HG03457 (cell line): ENCODE measurements around the gene KCNT1.

Experiments used
- ATAC-seq: cut with Tn5 transposase; IDR thresholded peaks from one replicate; pipeline ENCODE4 v1.9.1; 2021; ENCODE audit warnings: moderate number of reproducible peaks; ENCODE audit not compliant: unreplicated experiment

Gene KCNT1

GRCh38 chr9:135724186-135724787 is 22.3 kb downstream of the KCNT1 start:
- no peak for ATAC-seq

DNA sequence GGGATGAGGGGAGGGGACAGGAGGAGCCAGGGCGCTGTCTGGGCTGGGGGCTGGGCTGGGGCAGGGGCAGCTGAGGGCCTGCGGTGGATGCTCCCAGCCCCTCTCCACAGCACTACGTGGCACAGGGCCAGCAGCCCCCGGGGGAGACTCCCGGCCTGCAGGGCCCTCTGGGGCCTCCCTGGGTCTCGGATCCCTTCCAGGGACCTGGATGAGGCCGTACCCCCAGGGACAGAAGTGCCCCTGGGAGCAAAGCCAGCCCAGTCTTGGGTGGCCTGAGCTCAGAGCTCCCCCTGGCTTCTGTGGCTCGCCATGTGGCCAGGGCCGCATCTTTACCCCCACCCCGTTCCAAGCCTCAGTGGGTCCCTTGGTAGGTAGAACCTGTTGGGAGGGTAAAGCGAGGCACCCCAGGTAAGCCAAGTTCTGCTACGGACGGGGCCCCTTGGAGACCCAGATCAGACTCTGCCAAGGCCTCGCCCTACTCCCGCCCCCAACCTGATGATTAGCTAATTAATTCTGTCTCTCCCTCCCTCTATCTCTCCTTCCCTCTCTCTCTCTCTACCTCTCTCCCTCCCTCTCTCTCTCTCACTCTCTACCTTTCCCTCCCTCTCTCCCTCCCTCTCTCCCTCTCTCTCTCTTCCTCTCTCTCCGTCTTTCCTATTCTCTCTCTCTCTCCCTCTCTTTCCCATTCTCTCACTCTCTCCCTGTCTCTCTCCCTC is 24.3 kb downstream of the KCNT1 start:
- ATAC-seq, result no peak

DNA sequence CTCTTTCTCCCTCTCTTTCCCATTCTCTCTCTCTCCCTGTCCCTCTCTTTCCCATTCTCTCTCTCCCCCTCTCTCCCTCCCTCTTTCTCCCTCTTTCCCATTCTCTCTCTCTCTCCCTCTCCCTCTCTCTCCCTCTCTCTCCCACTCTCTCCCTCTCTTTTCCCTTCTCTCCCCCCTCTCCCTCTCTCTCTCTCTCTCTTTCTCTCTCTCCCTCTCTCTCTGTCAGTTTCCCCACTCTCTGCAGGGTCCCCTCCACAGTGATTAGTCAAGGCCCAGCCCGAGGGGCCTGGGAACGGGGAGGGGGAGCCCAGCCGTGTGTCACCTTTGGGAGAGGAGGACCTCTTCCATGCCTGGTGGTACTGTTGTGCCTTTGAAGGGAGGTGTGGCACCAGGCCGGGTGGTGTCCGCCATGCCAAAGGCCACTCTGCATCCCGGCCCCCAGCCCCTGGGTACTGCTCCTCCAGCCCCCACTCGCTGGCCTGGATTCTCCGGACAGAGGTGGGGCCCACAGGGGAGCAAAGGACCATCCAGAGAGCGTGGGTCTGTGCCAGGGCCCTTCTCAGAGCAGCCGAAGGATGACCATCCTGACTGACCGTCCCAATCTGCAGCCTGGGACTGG is 25.4 kb downstream of the KCNT1 start:
- ATAC-seq, result no peak

DNA sequence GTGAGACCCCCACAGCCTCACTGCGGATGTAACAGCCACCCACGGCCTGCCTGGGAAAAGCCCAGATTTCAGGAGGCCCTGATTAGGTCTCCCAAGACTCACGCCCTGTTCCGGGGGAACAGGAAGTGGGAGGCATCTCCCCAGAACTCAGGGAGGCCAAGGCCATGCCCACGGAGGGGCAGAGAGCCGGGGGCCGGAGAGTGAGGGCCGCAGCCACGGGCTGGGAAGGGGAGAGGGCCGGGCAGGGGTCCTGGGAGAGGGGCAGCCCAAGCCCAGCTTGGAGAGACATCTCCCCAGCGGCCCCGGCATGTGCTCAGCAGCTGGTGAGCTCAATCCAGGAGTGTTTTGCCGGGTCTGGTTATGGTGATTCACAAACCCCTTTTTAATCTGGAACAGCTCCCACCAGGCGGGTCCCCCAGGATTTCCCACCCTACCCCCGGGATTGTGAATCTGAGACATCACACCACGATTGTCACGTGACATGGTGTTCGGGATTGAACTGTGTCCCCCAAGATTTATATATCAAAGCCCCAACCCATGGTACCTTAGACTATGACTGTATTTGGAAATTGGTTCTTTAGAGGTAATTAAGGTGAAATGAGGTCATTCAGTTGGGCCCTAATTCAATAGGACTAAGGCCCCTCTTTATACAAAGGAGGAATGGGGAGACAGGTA is 26.6 kb downstream of the KCNT1 start:
- ATAC-seq, result no peak

GRCh38 chr9:135729480-135729879 is 27.5 kb downstream of the KCNT1 start:
- no peak for ATAC-seq

GRCh38 chr9:135731454-135731853 is 29.5 kb downstream of the KCNT1 start:
- no peak for ATAC-seq

DNA sequence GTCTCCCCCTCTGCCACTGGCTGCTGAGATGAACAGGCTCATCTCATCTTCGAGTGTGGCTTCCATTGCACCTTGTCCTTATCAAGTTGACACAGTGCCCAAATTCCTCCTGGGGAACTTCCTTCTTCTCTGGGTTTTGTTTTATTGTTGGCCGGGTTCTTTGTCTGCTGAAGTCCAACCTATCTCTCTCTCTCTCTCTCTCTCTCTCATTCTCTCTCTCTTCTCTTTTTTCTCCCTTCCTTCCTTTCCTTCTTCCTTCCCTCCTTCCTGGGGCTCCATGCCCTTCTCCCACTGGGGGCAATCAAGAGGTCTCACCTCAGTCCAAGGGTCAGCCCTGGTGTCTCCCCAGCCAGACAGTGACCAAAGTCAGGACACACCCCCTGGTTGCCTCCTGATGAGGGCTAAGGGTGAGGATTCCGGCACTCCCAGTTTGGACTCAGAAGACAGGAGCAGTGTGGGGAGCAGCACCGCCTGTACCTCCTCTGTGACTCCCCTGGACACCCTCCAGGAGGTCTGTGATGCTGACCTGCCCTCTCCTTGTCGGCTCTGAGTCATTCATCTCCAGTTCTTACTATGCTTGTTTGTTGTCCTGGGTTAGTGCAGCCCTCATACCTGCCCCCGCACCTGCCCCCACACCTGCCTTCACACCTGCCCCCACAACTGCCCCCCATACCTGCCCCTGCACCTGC is 30.7 kb downstream of the KCNT1 start:
- no peak for ATAC-seq

DNA sequence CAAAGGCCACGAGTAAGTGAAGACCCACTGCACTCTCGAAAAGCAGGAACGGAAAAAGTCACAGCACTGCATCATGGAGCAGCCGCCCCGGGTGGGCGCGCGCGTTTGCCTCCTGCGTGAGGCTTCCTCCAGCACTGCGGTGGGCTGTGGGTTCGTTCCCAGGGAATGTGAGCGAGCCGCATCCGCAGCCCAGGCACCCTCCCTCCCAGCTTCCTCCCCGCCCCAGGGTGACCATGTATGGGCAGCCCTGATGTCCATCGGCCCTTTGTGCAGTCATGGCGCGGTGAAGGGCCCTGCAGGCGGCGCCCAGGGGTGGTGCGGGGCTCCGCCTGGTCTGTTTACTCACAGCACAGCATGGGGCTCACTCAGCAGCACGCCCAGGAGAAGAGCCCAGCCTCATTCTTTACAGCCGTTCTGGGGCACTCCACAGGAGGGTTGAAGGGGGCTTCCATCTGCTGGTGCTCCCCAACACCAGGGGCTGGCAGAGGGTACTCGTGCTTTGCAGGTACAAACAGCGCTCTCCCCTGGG is 32.7 kb downstream of the KCNT1 start:
- ATAC-seq, result no peak

DNA sequence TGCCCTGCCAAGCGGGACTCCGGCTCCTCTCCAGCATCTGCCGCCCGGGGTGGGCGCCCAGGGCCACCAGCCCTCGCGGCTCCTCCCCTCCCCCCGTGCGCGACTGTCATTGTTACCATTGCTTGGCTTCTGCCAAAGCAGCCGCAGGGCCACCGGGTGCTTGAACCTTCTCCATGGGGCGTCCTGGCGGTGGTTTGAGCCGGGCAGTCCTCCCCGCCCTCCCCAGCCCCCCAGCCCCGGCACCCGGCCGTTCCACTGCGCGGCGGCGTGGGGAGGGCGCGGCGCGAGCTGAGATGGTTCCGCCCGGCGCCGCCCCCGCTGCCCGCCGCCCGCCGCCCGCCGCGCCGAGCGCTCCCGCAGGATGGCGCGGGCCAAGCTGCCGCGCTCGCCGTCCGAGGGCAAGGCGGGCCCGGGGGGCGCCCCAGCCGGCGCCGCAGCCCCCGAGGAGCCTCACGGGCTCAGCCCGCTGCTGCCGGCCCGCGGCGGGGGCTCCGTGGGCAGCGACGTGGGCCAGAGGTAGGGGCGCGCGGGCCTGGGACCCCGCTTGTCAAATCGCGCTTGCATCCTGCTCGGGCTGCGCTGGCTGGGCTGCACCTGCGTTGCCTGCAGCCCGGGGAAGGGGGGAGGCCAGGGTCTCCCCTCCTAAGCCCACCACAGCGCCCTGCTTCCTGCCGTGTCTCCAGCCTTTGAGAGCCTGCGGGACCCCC is 34.4 kb downstream of the KCNT1 start:
- no peak for ATAC-seq

DNA sequence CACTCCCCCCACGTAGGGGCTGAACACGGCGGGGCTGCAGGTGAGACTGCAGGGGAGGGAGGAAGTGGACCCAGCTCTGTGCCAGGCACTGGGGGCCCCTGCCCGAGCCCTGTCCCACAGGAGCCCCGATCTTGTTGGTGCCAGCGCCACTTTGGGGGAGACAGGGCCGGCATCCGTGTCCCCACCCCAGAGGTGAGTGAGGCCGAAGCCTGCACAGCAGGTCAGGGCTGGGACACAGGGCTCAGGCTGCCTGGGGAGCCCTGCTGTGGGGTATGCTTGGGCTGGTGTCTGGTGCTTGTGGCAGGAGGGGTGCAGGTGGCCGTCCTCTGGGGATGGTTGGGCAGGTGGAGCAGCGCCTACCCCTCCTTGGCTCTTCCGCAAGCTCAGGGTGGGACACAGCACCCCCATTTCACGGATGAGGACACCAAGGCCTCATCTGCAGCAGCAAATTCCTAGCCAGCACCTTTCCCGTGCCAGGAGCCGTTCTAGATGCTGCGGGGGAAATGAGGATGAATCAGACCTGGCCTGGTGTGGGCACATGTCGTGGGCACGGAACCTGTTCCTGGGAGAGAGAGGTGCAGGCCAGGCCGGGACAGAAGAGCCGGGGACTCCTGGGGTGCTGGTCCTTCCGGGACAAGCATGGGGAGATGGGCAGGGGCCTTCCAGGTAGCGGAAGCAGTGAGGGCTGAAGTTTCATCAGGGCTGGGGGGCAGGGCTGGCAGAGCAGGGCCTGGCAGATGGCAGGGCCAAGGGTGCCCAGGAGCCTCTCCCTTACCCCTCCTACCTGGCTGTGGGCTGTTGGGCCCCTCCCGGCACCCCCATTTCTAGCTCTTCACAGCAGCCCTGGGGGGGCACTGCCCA is 35.2 kb downstream of the KCNT1 start:
- ATAC-seq, result no peak

- no peak for ATAC-seq
Measured at GRCh38 chr9:135737840-135738521, 36.0 kb downstream of the KCNT1 start.

GRCh38 chr9:135739271-135740220 is 37.6 kb downstream of the KCNT1 start:
- no peak for ATAC-seq

DNA sequence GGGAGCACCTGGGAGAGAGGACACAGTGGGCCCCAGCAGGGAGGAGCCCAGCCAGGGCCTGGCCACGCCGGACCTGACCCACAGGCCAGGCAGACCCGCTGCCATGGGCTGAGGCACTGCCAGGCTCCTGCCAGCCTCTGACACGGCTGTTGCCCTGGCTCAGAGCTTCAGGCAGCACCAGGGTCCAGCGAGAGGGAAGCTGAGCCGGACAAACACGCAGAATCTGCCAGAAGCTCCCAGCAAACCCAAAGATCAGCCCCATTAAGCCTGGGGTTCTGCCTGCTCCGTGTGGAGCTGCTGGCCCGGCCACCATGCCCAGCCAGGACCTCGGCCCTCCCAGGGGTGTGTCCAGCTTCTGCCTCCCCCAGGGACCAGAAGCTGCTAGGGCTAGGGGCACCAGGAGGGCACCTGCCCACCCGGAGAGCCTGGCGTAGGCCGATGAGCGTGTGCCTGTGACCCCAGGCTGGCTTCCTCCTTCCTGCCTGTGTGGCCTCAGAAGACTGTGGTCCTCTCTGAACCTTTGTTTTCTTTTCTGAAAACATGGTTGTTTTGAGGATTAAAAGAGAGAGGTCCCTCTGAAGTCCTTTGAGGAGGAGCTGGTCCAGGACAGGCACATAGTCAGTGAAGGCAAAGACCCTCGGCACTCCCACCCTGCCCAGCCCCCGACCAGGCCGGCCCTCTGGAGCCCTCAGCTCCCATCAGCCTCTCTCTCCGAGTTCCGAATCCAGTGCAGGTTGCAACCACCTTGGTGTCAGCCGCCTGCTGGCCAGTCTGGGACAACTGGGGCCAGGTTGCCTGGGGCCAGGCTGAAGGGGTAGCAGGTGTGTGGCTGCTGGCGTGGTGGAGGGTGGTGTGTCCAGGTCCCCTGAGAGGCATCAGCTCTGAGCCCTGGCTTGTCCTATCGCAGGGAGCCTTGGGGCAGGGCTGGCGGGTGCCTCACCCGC is 39.6 kb downstream of the KCNT1 start:
- no peak for ATAC-seq

- no peak for ATAC-seq
Measured at GRCh38 chr9:135743021-135743420, 41.0 kb downstream of the KCNT1 start.

DNA sequence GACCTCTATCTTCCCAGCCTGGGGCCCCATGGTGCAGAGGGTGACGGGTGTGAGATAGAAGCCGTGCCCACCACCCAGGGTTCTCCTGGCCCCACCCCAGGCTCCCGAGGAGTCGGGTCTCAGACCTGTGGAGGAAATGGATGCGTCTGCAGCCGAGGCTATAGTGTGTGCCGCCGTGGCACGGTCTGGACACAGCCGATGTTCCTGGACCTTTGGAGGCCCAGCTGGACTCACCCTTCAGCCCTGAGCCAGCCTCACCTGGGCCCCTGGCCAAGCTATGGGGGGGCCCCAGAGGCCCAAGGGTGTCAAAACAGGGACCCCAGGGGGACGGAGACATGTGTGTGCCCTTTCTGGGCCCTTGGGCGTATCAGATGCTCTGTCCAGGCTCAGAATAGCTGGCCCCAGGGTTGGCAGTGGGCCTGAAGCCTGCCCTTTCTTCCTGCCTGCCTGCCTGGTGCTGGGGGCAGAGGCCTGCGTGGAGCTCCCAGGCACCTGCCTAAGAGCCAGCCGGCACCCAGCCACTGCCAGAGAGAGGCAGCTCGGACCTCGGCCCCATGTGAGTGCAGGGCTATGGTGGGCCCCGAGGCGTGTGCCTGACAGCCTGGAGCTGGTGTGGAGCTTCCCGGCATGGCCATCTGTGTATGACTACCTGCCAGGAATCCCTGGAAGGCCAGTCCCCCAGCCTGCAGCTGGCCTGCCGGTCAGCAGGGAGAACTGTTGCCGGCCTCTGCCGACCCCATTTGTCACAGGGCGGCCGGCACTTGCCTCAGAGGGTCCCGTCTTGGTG is 41.8 kb downstream of the KCNT1 start:
- no peak for ATAC-seq
